GM19025 (cell line): Measurements from ENCODE around the gene LRRC4C.

Experiments used
- ATAC-seq: cut with Tn5 transposase; IDR thresholded peaks from one replicate; pipeline ENCODE4 v1.9.1; 2021; ENCODE audit warnings: mild to moderate bottlenecking, low read depth, moderate library complexity; ENCODE audit not compliant: unreplicated experiment

Gene LRRC4C

DNA sequence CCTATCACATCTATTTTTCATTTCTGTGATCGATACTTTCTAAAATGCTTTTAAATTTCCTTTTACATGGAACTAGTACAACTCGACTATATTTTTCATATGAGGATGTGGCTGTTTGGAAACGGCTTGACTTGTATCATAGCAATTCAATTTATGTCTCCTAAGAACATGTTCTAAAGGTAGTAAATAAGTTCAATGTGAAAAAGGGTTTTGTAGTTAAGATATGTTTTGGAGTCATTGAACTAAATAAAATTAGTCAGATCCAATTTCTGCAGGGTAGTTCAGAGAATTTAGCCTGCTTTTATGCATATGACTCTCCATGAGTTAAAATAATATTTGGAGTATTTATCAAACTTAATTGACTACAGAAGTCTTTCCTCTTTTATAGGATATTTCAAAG lies 1121.4 kb downstream of the LRRC4C start:
- no peak for ATAC-seq

DNA sequence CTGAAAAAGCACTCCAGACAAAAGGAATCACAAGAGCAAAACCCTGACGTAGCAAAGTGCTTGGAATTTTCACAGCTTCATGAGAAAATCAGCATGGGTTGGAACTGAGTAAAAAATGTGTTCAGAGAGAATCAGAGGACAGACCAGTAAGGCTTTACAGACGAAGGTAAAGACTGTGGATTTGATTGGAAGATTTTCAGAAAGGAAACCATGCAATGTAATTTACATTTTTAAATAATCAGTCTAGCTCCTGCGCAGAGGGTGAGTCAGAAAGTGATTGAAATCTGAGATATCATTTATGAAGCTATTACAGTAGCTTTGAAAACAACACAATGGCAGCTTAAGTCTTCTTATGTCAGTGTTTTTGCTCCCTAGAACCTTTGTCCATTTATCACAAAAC lies 1122.3 kb downstream of the LRRC4C start:
- ATAC-seq, result no peak

DNA sequence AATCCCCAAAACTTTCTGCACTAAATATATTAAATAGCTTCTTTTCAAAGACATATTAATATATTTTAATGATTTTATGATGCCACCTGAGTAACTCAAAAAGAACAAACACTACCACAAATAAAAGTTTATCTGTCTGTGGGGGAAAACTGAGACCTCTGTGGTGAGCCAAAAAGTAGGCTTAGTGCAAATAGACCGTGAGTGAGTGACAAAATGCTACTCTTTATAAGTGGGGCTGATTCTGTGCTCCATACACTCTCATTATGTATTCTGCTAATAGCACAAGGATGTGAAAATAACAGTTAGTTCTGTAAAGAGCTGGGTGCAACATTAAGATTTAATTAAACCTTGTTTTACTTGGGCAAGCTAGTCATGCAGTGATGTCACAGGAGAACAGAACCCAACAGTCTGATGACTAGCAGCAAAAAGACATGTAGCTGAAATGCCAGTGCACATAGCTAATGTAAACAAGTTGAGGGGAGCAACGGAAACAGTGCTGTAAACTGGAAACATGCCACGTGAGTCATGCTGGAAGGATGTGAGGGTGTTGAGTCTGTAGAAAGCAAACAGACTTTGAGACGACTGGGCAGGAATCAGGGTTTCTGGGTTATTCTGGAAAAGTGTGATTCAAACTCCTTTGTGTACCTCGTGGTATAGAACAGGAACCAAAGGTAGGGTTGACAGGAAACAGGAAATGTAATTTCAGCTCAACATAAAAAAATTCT lies 1130.4 kb downstream of the LRRC4C start:
- ATAC-seq, result no peak

DNA sequence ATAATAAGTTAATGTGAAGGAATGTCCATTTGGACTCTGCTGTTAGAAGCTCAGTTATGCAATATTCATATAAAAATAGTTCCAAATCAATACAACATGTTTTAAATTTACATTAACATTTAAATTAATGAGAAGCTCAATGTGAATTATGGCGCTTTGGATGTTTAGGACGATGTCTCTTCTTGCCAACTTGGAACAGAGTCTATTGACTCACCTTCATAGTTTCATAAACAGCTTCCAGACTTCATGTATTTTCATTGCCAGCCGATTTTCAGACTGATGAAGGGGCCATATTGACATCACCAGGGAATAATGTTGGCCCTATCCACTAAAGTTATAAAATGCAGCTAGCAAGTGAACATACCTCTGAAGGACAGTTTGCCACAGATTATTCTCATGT lies 1136.2 kb downstream of the LRRC4C start:
- no peak for ATAC-seq

DNA sequence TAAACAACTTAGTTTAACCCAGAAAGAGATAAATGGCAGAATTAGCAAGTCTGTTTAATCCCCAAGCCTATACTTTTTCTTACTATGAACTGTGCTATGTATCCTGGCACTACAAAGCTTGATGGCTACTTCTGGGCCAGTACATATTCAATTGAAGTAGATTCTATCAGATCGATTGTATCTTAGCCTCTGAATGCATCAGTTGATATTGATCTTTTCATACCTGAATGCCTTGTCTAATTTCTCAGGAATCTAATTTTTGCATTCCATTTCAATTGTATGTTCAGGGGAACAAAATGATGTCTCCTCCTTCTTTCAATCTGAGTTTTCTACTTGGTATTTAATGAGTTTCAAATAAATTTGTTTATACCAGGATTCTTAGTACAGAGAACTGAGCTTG lies 1137.9 kb downstream of the LRRC4C start:
- no peak for ATAC-seq

DNA sequence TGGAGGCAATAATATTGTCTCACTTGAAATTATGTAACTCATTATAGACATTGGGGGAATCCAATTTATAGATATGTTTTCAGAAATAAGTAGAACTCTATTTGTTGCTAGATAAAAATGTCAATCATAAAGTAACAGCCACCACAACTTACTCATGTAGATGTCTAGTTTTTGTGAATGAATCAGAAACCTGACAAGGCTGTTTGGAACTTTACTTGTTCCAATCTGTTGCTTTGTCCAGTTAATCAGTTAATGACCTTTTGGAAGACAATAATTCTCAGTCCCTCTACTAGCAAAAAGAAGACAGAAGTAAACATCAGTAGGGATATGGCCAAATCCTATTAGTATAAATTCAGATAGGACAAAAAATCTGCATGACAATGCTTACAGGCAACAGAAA lies 1143.3 kb downstream of the LRRC4C start:
- no peak for ATAC-seq

DNA sequence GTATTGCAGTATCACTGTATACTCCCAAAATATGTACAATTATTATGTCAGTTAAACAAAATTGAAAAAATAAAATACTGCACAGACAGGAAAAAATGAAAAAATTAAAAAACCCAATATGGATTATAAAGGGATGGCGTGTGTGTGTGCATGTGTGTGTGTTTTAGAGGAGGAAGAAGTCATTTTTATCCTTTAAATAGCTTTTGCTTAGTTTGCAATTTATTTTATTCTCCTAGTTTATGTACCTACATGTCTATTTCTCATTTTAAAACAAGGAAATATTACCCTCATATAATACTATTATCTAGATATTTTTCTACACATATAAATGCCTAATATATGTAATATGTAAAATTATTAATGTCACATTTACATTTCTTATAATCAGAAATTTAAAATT lies 1144.3 kb downstream of the LRRC4C start:
- ATAC-seq, result no peak

DNA sequence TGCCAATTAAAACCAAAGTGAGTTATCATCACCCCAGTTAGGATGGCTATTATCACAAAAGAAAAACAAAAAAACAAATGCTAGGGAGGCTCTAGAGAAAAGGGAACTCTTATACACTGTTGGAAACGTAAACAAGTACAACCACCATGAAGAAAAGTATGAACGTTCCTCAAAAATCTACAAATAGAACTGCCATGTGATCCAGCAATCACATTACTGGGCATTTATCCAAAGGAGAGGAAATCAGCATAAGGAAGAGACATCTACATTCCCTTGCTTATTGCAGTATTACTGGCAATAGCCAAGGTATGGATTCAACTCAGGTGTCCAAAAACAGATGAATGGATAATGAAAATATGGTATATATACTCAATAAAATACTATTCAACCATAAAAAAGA lies 1145.1 kb downstream of the LRRC4C start:
- no peak for ATAC-seq

DNA sequence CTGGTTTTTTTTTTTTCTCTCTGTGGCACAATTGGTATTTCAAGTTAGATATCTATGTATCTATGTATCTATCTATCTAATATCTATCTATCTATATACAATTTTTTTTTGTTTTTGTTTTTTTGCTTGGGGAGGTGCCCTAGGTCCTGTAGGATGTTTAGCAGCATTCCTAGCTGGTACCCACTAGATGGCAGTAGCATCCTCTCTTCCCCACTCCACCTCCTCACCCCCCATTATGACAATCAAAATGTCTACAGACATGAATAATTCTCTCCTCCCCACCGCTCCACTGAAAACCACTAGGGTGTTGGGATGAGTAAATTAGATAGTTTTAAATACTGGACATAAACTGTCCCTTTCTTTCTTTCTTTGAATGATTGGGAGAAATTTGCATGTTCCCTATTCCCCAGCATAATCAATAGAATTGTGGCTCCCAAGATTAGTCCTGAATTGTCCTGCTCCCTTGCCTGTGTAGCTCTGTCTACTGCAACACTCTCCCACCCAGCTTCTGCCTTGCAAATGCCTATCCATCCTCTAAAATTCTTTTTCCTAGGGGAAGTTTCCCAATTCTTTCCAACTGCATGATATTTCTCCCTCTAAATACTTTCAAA lies 1152.4 kb downstream of the LRRC4C start:
- peak; percentile 72 for ATAC-seq

DNA sequence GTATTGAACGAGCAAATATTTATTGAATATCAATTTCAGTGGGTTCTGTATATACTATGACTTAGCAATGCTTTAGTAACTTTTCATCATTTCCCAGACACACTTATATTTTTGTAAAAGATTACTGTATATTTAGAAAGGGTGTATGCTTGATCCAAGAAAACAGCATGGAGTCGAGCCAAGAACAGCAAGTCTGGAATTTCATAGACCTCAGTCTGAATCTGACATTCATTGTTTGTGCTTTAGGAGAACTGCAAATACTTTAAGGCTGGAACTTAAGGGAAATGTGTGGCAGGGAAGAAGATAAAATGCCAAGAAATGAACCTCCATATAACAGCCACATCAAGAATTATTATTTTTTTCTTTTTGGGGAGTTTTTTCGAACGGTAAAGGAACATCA lies 1156.8 kb downstream of the LRRC4C start:
- ATAC-seq, result no peak

DNA sequence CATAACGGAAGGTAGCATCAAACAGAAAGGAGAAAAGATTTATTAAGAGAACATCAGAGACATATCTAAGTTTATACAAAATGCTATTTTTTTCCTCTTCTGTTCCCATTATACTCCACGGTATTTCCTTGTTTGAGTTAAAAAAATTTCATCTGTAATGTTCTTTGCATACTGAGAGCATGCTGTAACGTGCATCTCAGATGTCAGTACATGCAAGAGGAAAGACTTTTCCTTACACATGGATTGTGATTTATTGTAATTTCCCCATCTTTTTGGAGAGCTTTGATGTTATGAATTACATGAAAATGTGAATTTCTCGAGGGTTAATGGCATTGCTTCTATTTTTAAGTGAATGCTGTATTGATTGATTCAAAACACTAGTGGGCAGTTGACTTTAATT lies 1164.0 kb downstream of the LRRC4C start:
- ATAC-seq, result no peak

DNA sequence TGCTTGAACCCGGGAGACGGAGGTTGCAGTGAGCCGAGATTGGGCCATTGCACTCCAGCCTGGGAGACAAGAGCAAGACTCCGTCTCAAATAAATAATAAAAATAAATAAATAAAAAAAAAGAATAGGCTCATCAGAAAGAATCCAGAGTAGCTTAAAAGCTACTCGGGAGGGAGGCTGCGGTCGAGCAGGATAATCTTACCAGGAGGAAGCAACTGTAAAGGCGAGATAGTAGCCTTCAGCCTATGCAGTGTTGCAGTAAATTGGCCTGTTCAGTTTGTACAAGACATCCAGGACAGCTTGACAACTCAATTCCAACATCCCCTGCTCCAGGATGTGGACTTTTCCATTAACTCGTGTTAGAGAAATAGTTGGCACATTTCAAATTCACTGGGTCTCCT lies 1164.7 kb downstream of the LRRC4C start:
- no peak for ATAC-seq

DNA sequence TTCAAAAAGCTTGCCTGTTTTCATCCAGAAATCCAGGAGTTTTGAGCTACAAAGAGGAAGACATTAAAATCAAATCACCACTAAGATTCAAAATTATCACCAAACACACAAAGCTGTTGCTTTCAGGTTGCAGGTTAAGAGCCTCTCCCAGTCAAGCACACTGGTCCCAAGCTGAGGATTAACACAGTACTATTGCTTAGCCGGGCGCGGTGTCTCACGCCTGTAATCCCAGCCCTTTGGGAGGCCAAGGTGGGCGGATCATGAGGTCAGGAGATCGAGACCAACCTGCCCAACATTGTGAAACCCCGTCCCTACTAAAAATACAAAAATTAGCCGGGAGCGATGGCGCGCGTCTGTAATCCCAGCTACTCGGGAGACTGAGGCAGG lies 1165.1 kb downstream of the LRRC4C start:
- ATAC-seq, result peak; percentile 17

DNA sequence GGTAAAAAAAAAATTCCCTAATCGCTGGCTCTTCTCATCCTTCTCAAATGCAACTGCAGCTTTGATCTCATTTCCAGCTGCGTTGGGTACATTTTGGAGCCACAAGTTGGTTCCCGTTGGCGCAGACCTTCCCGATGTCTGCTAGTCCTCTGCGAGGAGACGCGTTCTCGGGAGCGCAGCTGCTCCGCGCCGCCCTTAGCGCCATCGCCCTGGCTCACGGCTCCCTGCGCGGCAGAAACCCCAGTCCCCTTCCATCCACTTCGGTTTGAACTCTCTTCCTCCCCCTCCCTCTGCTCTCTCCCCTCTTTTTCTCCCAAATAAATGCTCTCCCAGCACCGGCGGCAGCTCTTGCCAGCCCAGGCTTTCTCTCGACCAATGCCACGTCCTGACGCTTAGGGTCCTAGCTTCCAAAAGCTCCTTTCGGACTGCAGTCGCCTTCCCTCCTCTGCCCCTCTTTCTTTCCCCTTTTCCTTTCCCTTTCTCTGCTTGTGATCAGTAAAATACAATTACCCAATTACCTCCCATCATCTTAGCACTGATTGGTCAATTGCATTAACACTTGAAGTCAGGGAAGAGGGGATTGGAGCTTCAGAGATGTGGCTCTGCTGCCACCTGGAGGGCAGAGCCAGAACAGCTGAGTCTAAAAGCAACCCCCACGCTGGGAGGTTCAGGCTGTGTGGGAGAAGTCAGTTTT lies 1165.7 kb downstream of the LRRC4C start:
- ATAC-seq, result peak; percentile 91

DNA sequence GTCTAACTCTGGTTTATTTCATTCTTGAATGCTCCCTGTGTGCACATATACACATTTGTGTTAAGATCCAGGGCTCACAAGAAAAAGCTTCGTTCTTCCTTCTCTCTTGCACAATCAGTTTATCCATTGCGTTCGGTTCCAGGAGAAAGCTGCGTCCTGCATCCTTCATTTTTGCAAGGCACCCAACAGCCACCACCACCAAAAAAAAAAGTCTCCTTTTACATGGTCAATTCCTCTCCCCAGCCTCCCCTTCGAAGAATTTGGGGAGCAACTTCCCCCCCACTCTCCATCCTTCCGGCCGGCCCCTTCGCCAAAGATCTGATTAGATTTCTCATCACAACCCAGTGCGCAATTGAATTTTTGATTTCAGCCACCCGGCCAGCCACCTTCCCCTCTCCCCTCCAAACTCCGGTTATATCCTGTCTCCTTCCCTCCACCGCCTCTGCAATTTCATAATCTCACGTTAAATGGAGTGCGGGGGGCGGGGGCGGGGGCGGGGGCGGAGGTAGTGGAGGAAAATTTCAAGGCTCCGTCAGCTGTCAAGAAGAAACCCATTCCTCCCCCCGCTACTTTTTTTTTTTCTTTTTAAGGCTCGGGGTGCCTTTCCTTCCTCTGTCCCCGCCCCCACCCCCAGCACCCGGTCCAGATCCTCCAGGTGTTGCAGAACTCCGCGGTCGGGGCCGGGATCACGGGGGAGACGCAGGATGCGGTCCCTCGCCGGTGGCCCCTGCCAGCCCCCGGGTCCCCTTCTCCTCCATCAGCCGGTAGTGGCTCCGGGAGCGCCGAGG lies 1166.5 kb downstream of the LRRC4C start:
- no peak for ATAC-seq

DNA sequence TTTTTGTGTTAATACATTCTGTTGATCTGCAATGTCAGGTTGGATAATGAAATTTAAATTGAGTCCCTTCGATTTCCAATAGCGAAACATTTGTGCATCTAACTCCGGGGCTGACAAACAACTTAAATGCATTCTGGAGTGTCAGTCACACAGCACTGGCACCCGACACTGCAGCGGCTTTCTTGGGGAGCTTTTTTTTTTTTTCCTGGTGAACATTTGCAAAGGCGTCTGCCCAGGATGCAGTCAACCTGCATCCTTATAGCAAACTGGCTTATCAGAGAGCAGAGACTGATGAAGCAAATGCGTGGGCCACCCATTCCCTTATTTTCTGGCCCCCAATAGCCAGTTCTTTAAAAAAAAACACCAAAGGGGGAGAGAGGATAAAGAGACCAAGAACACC lies 1167.7 kb downstream of the LRRC4C start:
- ATAC-seq, result no peak

DNA sequence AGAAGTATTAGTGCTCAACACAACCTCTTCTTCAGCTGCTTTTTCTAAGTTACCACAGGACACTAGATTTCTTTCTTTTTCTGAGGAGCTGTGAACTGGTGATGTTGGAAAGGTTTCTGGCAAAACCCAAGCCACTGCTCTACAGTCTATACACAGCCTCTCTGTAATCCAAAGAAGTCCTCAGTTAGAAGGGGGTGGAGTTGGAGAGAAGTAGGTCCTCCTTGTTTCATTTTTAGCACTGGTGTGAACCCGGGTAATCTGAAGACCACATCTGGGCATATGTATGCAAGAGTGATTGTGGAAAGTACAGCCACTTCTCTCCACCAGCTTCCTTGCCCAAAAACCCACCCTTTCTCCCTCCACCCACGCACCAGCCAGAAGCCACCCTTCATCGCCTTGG lies 1168.1 kb downstream of the LRRC4C start:
- ATAC-seq, result no peak

DNA sequence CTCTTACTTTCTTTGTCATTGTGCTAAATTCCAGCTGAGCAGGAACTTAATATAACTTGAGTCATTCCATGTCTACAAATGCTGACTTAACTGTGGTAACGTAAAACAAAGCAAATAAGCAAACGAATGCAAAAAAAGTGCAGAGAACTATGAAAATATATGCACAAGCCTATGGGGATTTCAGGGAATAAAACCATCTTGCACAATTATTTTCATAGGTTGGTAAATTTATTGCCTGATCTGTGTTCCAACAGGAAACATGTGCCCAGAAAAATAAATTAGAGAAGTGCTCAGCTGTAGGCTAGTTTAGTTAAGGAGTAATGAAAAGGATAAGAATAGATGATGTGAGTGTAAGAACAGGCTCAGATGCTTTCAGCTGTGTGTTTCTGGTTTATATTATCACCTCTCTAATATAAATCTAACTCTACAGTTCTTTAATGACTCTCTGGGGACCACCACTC lies 1169.3 kb downstream of the LRRC4C start:
- ATAC-seq, result no peak

DNA sequence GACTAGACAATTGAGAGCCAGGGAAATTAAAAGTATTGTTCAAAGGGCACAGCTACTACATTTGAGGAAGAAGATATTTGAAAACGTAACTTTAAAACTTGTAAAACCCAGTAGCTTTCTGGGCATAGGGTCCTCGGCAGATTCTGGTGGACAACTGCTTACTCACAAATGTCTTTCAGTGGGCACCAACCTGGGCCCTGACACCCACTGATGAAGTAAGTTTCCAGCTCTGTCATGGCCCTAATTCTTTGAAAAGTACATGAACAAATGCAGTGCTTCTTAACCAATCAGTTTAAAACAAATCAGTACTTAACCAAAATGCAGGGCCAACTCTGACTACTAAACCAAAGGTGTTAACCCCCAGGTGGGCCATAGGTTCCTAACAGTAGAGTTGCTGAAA lies 1170.1 kb downstream of the LRRC4C start:
- no peak for ATAC-seq

DNA sequence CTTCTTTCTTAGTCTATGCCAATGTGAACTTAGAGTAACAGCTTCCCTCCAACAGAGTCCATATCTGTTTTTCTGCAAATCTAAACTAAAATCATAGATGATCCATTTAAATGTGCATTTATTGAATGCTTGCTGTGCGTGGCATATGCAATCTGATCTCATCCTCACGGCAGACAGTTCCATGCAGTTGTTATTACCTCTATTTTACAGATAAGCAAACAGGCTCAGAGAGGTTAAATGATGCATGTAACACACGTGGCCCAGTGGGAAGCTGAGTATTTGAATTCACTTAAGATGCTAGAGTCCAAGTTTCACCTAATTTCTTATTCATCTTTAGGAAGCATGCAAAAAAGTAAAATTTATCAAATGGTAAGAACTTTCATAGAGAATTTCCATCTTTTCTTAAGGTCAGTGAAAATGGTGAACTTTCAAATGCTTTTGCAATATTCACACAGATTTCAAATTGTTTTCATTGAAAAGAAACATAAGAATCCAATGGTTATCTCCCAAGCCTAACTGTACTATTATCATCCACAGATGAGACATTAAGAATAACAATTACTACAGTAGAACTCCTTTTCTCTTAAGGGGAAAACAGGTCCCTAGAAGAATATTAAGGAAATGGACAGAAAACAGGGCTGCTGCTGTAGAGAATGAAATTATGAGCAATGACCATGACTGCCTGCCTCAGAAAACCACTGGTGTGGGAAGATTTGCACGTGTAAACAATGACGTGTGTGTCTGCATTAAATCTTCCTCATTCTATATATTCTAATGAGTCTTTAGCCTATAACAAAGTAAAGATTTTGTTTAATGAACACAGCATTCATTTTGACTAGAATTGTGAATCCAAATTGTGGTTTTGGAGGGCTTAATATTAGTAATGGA lies 1171.3 kb downstream of the LRRC4C start:
- ATAC-seq, result no peak
